SH-SY5Y (cell line): ENCODE measurements around the gene IFI16.

Source experiments
- GATA2 ChIP-seq: IDR thresholded peaks from 2 replicates; pipeline ENCODE4 v1.6.1; 2011; ENCODE audit warnings: mild to moderate bottlenecking, low read depth, low read length
- GATA3 ChIP-seq: IDR thresholded peaks from 2 replicates; pipeline ENCODE4 v1.6.1; 2011; ENCODE audit warnings: low read depth, mild to moderate bottlenecking, low read length, moderate library complexity

GRCh38 chr1:159071970-159072582 lies 62.4 kb downstream of the IFI16 start:
- no peak for TF ChIP-seq GATA2
- TF ChIP-seq GATA3, result no peak
